GM19351 (cell line): ENCODE data around the gene SLC22A25.
"Not testable (repeated sequence)": the region's sequence is repeated elsewhere in the genome, so short reads cannot be mapped to it uniquely, and the experiment has no call there.

Experiments
- ATAC-seq: cut with Tn5 transposase; IDR thresholded peaks from one replicate; pipeline ENCODE4 v1.9.1; 2021; ENCODE audit warnings: mild to moderate bottlenecking, moderate library complexity; ENCODE audit not compliant: unreplicated experiment

Gene SLC22A25

GRCh38 chr11:63235471-63236461, 7.6 kb downstream of the SLC22A25 start:
- ATAC-seq = not testable (repeated sequence)

DNA sequence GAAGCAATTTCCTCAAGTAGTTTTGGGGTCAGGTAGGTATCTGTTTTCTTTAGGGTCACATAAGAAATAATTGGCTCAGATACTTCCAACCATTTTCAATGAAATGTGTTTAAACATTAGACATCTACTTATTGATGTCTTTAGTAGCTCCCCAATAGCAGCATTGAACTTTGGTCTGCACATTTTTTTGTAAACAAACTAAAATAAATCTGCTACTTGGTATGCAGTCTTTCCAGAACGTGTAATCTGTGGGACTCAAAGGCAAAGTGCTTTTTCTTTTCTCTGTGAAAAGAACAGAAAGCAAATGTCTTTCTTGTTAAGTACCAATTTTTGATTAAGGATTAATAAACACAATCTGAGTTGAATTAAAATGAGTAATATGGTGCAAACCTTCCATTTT, 13.6 kb downstream of the SLC22A25 start:
- ATAC-seq = no peak

GRCh38 chr11:63227521-63228107, 15.8 kb downstream of the SLC22A25 start:
- ATAC-seq = no peak

GRCh38 chr11:63226488-63227114, 16.8 kb downstream of the SLC22A25 start:
- ATAC-seq = no peak

- ATAC-seq = no peak
Observed at GRCh38 chr11:63214093-63214492, 29.3 kb downstream of the SLC22A25 start.

- ATAC-seq = no peak
Observed at GRCh38 chr11:63212742-63213141, 30.7 kb downstream of the SLC22A25 start.

GRCh38 chr11:63210111-63210510, 33.3 kb downstream of the SLC22A25 start:
- no peak for ATAC-seq
